HepG2 (cell line): Measurements from ENCODE around the gene HOXC5.

ENCODE experiments used
- ESRRA ChIP-seq: sonication (generic); formaldehyde crosslinking; IDR thresholded peaks from 2 replicates; pipeline ENCODE4 v1.5.1; 2020; ENCODE audit warnings: mild to moderate bottlenecking, low read depth, missing genetic modification reagents
- HNRNPK ChIP-seq: fragments of 200-400 bp; formaldehyde crosslinking; IDR thresholded peaks from 2 replicates; pipeline ENCODE4 v1.6.1; 2018; ENCODE audit warnings: low read length, low read depth, moderate library complexity, mild to moderate bottlenecking; ENCODE audit not compliant: poor library complexity, severe bottlenecking
- KLF16 ChIP-seq, 2 experiments: sonication (generic) in 1 of 2; formaldehyde crosslinking in 1 of 2; IDR thresholded peaks; 2 replicates each; pipeline versions ENCODE4 v1.6.1 to v1.8.0; 2016 to 2023; ENCODE audit warnings: missing genetic modification reagents in 2 of 2, missing compliant biosample characterization in 1 of 2
- REPIN1 ChIP-seq: sonication (generic); formaldehyde crosslinking; IDR thresholded peaks from 2 replicates; pipeline ENCODE4 v1.8.0; 2022; ENCODE audit warnings: missing genetic modification reagents, low read depth, mild to moderate bottlenecking, borderline replicate concordance
- REST ChIP-seq, 2 experiments: IDR thresholded peaks; 2 replicates each; pipeline ENCODE4 v1.6.1; 2011 to 2012; ENCODE audit warnings: low read length in 2 of 2, borderline replicate concordance in 1 of 2, low read depth in 1 of 2, mild to moderate bottlenecking in 1 of 2, moderate library complexity in 1 of 2
- REXO4 ChIP-seq: sonication (generic); formaldehyde crosslinking; IDR thresholded peaks from 2 replicates; pipeline ENCODE4 v1.8.0; 2022; ENCODE audit warnings: missing genetic modification reagents, mild to moderate bottlenecking, borderline replicate concordance
- SIN3A ChIP-seq: IDR thresholded peaks from 2 replicates; pipeline ENCODE4 v1.6.1; 2011; ENCODE audit warnings: low read depth, mild to moderate bottlenecking, control low read depth, low read length, borderline replicate concordance
- TCF7 ChIP-seq: sonication (generic); IDR thresholded peaks from 2 replicates; pipeline ENCODE4 v1.6.1; 2016; ENCODE audit warnings: antibody characterized with exemption, low read depth

DNA sequence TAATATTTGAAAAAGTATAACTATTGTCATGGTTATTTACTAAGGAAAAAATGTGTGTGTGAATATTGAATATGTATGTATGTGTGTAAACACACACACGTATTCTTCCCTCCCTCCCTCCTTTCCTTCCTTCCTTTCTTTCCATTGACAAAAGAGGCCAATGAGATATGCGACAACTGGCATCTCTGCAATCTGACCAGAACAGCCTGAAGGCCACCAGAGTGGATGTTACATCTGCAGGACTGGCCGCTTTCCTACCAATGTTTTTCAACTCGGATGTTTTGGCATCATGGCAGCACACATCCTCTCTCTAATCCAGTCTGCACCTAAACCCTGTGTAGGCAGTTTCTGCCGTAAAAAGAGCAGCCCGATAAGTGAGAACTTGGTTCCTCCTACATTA is 41.5 kb downstream of the HOXC5 start:
- TF ChIP-seq REPIN1 (CRISPR knock-in tag) (no peak), REST (IDR thresholded peaks at IDR 0.05; ENCODE audit: borderline replicate concordance in 1 of 2, low read depth in 1 of 2, low read length in 2 of 2) (no peak), TCF7 (no peak), KLF16 (CRISPR knock-in tag; IDR thresholded peaks at IDR 0.05) (no peak), REXO4 (CRISPR knock-in tag) (no peak), ESRRA (CRISPR knock-in tag) (no peak), HNRNPK (no peak), SIN3A (no peak)
